BJ (cell line): ENCODE data around the gene RIPOR2. TPM values are rescaled to one million over a fixed set of nuclear protein-coding genes. Genes with fewer than 3 reads are reported as not detected.

Experiments
- CTCF ChIA-PET: fragments of 350-600 bp; formaldehyde crosslinking; extraction: SDS; loops from one replicate; lab custom pipeline; 2021; ENCODE audit warnings: antibody characterized with exemption, inconsistent platforms; lab: Yijun Ruan, JAX
- POLR2A ChIA-PET: fragments of 300-600 bp; sonication (Branson Sonifier 250); formaldehyde crosslinking; extraction: SDS; loops from one replicate; lab custom pipeline; 2021; ENCODE audit warnings: antibody characterized with exemption; lab: Charles Lee
- DNase-seq: peaks from one replicate; pipeline ENCODE4 v3.0.0-alpha.2; 2011; ENCODE audit warnings: low read depth
- H3K27me3 ChIP-seq: 2 replicates; pipeline ENCODE4 v1.6.0; 2011; ENCODE audit warnings: low read length; ENCODE audit not compliant: control insufficient read depth, insufficient read depth
- H3K36me3 ChIP-seq: 2 replicates; pipeline ENCODE4 v1.5.1; 2011; ENCODE audit warnings: low read length; ENCODE audit not compliant: control insufficient read depth, insufficient read depth
- H3K4me3 ChIP-seq: 2 replicates; pipeline ENCODE4 v1.5.1; 2011; ENCODE audit warnings: low read depth, mild to moderate bottlenecking, control low read depth, low read length
- polyA plus RNA-seq: library from polyadenylated mRNA; depleted of rRNA; stranded (reverse); fragments of >200 nt; gene quantifications from 2 replicates; pipeline ENCODE4 v1.2.3, GENCODE V29; 2011
- TF ChIP-seq, protein P1 (sequence below): IDR thresholded peaks from 2 replicates; pipeline ENCODE4 v1.5.1; 2011; ENCODE audit warnings: low read depth, mild to moderate bottlenecking, control low read depth, inconsistent platforms, low read length, moderate library complexity; ENCODE audit not compliant: insufficient read depth

Gene RIPOR2
- polyA plus RNA-seq, 1 experiment = 52.6 TPM

DNA sequence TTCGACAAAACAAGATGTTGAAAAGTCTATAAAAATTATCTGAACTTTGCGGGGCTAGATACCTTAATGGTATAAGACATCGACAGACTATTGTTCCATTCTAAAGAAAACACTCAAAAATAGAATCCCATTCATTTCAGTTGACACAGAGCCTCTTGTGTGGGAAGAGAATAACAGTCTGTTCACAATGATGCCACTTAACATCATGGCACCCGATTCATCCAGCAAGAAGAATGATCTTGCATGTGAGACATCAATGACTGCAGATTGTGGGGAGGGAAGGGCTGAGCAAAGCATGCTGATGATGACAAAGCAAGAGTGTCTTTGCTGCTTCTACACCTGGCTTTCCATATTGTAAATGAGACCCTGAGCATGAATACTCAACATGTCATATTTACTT is 87.3 kb downstream of the RIPOR2 start:
- H3K36me3 ChIP-seq = peaks cover 36% of the 10 kb centered on the region

DNA sequence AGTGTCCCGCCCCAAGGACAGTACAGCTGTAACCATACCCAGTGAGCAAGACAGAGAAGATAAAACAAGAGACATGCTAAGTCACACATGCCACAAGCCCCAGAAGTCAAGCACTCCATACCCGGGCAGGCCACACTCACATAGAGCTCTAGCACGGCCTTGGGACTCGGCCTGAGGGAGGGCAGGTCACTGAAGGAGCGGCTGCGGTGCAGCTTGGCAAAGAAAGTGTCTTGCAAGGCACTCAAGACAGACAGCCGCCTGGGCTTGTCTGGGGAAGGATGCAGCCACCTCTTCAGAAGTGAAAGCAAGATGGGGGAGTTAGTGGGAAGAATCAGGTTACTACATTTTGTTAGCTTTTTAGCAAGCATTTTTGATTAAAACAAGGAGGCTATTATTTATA is 88.4 kb downstream of the RIPOR2 start:
- H3K36me3 ChIP-seq = peaks cover 38% of the 10 kb centered on the region
- POLR2A ChIA-PET = no interaction called here
- CTCF ChIA-PET = interaction anchor here (1.2 kb wide), 1 partner anchor 147 kb away, joined by 4 read pairs; no protein-coding TSS in a partner anchor
- H3K4me3 ChIP-seq = no peak overlapping the region
- DNase-seq = no peak
- TF ChIP-seq, protein P1, sequence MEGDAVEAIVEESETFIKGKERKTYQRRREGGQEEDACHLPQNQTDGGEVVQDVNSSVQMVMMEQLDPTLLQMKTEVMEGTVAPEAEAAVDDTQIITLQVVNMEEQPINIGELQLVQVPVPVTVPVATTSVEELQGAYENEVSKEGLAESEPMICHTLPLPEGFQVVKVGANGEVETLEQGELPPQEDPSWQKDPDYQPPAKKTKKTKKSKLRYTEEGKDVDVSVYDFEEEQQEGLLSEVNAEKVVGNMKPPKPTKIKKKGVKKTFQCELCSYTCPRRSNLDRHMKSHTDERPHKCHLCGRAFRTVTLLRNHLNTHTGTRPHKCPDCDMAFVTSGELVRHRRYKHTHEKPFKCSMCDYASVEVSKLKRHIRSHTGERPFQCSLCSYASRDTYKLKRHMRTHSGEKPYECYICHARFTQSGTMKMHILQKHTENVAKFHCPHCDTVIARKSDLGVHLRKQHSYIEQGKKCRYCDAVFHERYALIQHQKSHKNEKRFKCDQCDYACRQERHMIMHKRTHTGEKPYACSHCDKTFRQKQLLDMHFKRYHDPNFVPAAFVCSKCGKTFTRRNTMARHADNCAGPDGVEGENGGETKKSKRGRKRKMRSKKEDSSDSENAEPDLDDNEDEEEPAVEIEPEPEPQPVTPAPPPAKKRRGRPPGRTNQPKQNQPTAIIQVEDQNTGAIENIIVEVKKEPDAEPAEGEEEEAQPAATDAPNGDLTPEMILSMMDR = no peak
- H3K27me3 ChIP-seq = no peaks in the 10 kb centered on the region

More for the DNA sequence above, 87.3 kb downstream of the RIPOR2 start:
- CTCF ChIA-PET = interaction anchor here (1.2 to 1.4 kb wide), 2 partner anchors 8 to 9 kb away, joined by 3 to 4 read pairs; no protein-coding TSS in a partner anchor
- DNase-seq = no peak
- TF ChIP-seq, protein P1 = no peak
- Histone ChIP-seq H3K4me3 (no peak overlapping the region), H3K27me3 (no peaks in the 10 kb centered on the region)
- POLR2A ChIA-PET = no interaction called here

DNA sequence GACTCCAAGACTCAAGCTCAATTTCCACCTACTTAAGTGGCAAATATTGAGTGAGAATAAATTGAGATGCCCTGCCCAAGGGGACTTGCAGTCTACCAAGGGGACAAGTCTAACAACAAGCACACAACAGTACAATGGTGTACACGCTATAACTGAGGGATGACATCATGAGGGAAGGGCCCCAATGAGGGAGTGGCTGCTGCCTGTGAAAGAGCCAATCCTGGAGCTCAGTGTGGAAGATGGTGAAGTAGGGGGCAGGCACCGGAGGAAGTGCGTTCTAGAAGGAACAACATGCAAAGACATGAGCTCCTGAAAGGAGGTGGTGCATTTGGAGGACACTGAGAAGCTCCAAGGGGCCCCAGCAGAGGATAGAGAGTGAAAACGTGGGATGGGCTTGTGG is 90.2 kb downstream of the RIPOR2 start:
- CTCF ChIA-PET = interaction anchor here (0.6 to 1.3 kb wide), 4 partner anchors 13 to 188 kb away, joined by 3 to 4 read pairs (median 3); no protein-coding TSS in a partner anchor
- H3K36me3 ChIP-seq = peaks cover 32% of the 10 kb centered on the region
- H3K4me3 ChIP-seq = no peak overlapping the region
- POLR2A ChIA-PET = no interaction called here
- no peak for DNase-seq
- TF ChIP-seq, protein P1 = no peak
- H3K27me3 ChIP-seq = no peaks in the 10 kb centered on the region

DNA sequence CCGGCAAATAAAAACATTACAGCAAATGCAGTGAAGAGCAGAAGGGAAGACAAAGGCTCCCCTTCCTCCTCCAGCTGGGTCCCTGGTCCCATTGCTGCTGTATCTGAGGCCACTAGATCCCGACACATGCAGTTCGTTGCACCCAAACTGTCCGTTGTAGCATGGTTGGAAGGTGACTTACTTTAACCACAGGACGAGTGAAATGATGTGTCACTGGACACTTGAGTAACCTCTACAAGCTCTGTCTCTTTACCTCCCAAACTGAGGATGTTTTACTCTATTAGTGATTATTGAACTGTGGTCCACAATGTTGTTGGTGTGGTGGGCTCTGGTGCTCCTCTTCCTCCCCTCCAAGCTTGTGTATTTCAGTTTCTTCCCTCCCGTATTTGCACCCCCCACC is 90.9 kb downstream of the RIPOR2 start:
- Histone ChIP-seq H3K36me3 (peaks cover 30% of the 10 kb centered on the region), H3K4me3 (no peak overlapping the region), H3K27me3 (no peaks in the 10 kb centered on the region)
- no peak for DNase-seq
- POLR2A ChIA-PET = no interaction called here
- CTCF ChIA-PET = interaction anchor here (1.0 to 1.8 kb wide), 3 partner anchors 13 to 173 kb away, joined by 3 to 5 read pairs (median 4); no protein-coding TSS in a partner anchor
- TF ChIP-seq, protein P1 = no peak

DNA sequence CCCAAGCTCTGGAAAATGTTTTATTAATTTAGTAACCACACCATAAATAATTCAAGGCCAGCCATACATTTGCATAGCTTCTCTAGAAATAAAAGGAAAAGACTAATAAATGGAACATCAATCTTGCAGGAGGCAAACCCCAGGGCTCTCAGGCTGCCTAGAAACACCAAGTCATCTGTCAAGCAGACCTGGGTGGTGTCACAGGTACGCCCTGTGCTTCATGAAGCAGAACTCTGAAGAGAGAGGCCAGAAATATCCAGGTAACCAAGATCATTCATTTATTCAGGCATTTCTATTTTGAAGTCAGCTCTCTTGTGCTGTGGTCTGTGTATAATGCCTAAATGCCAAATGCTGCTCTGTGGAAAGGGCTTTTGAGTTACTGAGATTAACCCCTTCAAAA is 91.7 kb downstream of the RIPOR2 start:
- TF ChIP-seq, protein P1 = no peak
- CTCF ChIA-PET = interaction anchor here (1.1 to 1.8 kb wide), 3 partner anchors 13 to 177 kb away, joined by 3 to 5 read pairs (median 3); no protein-coding TSS in a partner anchor
- no peaks in the 10 kb centered on the region for H3K27me3 ChIP-seq
- POLR2A ChIA-PET = no interaction called here
- no peak overlapping the region for H3K4me3 ChIP-seq
- DNase-seq = no peak
- peaks cover 28% of the 10 kb centered on the region for H3K36me3 ChIP-seq
